Retinal pigment epithelial cell (primary cell): ENCODE results near the gene MTMR12.

ENCODE experiments used
- DNase-seq: peaks from one replicate; pipeline ENCODE4 v3.0.0-alpha.2; 2010; ENCODE audit warnings: low read depth
- H3K4me3 ChIP-seq: 2 replicates; pipeline ENCODE4 v1.5.1; 2011; ENCODE audit warnings: mild to moderate bottlenecking, low read length, control low read depth, moderate library complexity
- CTCF ChIP-seq: conservative IDR thresholded peaks from 2 replicates; pipeline ENCODE4 v1.5.1; 2011; ENCODE audit warnings: low read depth, low read length, control low read depth, inconsistent platforms

The MTMR12 gene

GRCh38 chr5:32197032-32197431 lies 115.7 kb downstream of the MTMR12 start:
- no peak for TF ChIP-seq CTCF
- DNase-seq = no peak
- no peak overlapping the region for H3K4me3 ChIP-seq

DNA sequence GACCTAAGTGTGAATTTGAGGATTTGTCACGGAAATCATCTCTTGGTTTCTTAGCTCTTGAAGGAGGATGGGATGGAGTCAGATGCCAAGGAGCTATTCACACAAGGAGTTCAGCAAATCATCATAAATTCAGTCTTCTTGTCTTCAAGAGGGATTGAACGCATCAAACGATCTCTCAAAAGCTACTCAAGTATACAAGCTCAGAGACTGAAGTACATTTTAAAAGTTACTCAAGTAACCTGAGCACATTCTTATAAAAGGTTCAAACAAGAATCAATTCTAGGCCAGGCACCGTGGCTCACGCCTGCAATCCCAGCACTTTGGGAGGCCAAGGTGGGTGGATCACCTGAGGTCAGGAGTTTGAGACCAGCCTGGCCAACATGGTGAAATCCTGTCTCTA lies 117.5 kb downstream of the MTMR12 start:
- no peak for DNase-seq
- no peak for TF ChIP-seq CTCF

DNA sequence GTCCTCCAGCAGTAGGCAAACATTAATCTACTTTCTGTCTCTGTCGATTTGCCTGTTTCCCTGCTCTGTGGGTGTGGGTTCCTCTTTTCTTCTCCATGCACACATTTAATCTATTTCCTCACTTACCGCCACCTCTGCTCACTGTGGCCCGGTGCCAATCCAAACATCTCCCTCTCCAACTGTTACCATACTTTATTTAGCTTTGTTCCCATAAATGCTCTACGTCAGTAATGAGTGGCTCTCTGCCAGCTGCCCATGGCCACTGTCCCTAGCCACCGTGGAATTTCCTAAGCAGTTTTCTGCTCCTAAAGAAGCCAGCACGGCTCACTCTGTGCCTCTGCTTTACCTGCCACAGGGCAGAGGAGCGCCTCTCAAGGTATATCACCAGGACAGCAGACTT lies 119.1 kb downstream of the MTMR12 start:
- DNase-seq = peak; percentile 84
- TF ChIP-seq CTCF = no peak
- H3K4me3 ChIP-seq = no peak overlapping the region

More for the DNA sequence above, 117.5 kb downstream of the MTMR12 start:
- no peak overlapping the region for H3K4me3 ChIP-seq

DNA sequence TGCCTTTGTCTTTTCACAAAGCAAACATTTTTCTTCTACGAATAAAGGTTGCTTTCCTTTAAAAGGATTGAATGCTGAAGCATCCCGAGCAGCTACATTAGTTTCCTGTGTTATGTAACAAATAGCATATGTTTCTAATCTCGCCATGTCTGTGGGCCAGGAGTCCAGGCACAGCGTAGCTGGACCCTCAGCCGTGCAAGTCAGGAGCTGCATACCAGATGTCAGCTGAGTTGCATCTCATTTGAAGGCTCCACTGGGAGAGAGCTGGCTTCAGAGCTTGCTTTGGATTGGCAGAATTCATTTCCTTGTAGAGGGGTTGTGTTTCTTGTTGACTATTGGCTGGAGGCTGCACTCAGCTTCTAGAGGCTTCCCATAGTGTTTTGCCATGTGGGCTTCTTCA lies 122.6 kb downstream of the MTMR12 start:
- H3K4me3 ChIP-seq = no peak overlapping the region
- no peak for DNase-seq
- no peak for TF ChIP-seq CTCF

GRCh38 chr5:32187675-32188074 lies 125.1 kb downstream of the MTMR12 start:
- no peak for DNase-seq
- no peak for TF ChIP-seq CTCF
- H3K4me3 ChIP-seq = no peak overlapping the region

- DNase-seq = no peak
- no peak for TF ChIP-seq CTCF
- no peak overlapping the region for H3K4me3 ChIP-seq
Measured at GRCh38 chr5:32182463-32183063, 130.2 kb downstream of the MTMR12 start.
